Ramos (cell line): ENCODE measurements around the gene DENND2A.
"Not testable (repeated sequence)": the region's sequence is repeated elsewhere in the genome, so short reads cannot be mapped to it uniquely, and the experiment has no call there.

Experiments used
- in situ Hi-C: fragments of 300-500 bp; cut with MboI; formaldehyde crosslinking; loops from one replicate; pipeline ENCODE4 v1.14.3; 2022; ENCODE audit warnings: low sequenced_read_pairs; ENCODE audit not compliant: unreplicated experiment

Gene DENND2A

GRCh38 chr7:140593672-140593982 is 47.0 kb downstream of the DENND2A start:
- in situ Hi-C loops = no loop called here

GRCh38 chr7:140592964-140593671 is 47.5 kb downstream of the DENND2A start:
- in situ Hi-C loops = no loop called here

GRCh38 chr7:140591180-140591902 is 49.3 kb downstream of the DENND2A start:
- in situ Hi-C loops = no loop called here

- in situ Hi-C loops = no loop called here
Measured at GRCh38 chr7:140587243-140587642, 53.4 kb downstream of the DENND2A start.

GRCh38 chr7:140586516-140586915 is 54.1 kb downstream of the DENND2A start:
- in situ Hi-C loops = no loop called here

- in situ Hi-C loops = no loop called here
Measured at GRCh38 chr7:140585333-140585732, 55.3 kb downstream of the DENND2A start.

GRCh38 chr7:140584195-140584851 is 56.3 kb downstream of the DENND2A start:
- in situ Hi-C loops = no loop called here

GRCh38 chr7:140581411-140581810 is 59.2 kb downstream of the DENND2A start:
- in situ Hi-C loops = no loop called here

GRCh38 chr7:140577651-140578050 is 63.0 kb downstream of the DENND2A start:
- in situ Hi-C loops = no loop called here

- in situ Hi-C loops = no loop called here
Measured at GRCh38 chr7:140576589-140576988, 64.0 kb downstream of the DENND2A start.

GRCh38 chr7:140571538-140572122 is 69.0 kb downstream of the DENND2A start:
- in situ Hi-C loops = no loop called here

- in situ Hi-C loops = no loop called here
Measured at GRCh38 chr7:140570120-140570519, 70.5 kb downstream of the DENND2A start.

GRCh38 chr7:140568021-140568813 is 72.4 kb downstream of the DENND2A start:
- in situ Hi-C loops = no loop called here

- in situ Hi-C loops = not testable (repeated sequence)
Measured at GRCh38 chr7:140566186-140566585, 74.4 kb downstream of the DENND2A start.

GRCh38 chr7:140565761-140566160 is 74.9 kb downstream of the DENND2A start:
- in situ Hi-C loops = not testable (repeated sequence)

- in situ Hi-C loops = no loop called here
Measured at GRCh38 chr7:140564643-140565042, 76.0 kb downstream of the DENND2A start.

GRCh38 chr7:140562926-140563481 is 77.6 kb downstream of the DENND2A start:
- in situ Hi-C loops = no loop called here

- in situ Hi-C loops = no loop called here
Measured at GRCh38 chr7:140559410-140559809, 81.2 kb downstream of the DENND2A start.

GRCh38 chr7:140557809-140558518 is 82.6 kb downstream of the DENND2A start:
- in situ Hi-C loops = no loop called here
